ENCODE results near the gene ANKRD9.

The ANKRD9 gene, protein sequence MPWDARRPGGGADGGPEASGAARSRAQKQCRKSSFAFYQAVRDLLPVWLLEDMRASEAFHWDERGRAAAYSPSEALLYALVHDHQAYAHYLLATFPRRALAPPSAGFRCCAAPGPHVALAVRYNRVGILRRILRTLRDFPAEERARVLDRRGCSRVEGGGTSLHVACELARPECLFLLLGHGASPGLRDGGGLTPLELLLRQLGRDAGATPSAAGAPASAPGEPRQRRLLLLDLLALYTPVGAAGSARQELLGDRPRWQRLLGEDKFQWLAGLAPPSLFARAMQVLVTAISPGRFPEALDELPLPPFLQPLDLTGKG

GRCh38 chr14:102509746-102510615 lies at the start of gene ANKRD9:
TSS of gene ANKRD9 (minus strand) at chr14:102509776. CDS start at chr14:102507889, 1,887 bp downstream.
- ATAC-seq, result peak; percentile 90
- TF ChIP-seq SNAI2 (CRISPR knock-in tag; IDR thresholded peaks at IDR 0.05), result no peak
- TF ChIP-seq ARNTL (CRISPR knock-in tag; IDR thresholded peaks at IDR 0.05; ENCODE audit: borderline replicate concordance, low read depth), result no peak
- no peak for TF ChIP-seq TSHZ2 (CRISPR knock-in tag; IDR thresholded peaks at IDR 0.05)
- TF ChIP-seq ESRRG (CRISPR knock-in tag; IDR thresholded peaks at IDR 0.05), result peak; percentile 43; the same call in 1 of the 2 replicates
- no peak for TF ChIP-seq RARB (CRISPR knock-in tag; IDR thresholded peaks at IDR 0.05)
- TF ChIP-seq BACH2 (CRISPR knock-in tag; IDR thresholded peaks at IDR 0.05; ENCODE audit: borderline replicate concordance), result no peak
- TF ChIP-seq CSDC2 (CRISPR knock-in tag; IDR thresholded peaks at IDR 0.05), result no peak
- TF ChIP-seq ZFP3 (CRISPR knock-in tag; IDR thresholded peaks at IDR 0.05), result peak; percentile 40; the same call in 1 of the 2 replicates
- no peak for TF ChIP-seq ZNF8 (CRISPR knock-in tag; IDR thresholded peaks at IDR 0.05)
- TF ChIP-seq ZNF70 (CRISPR knock-in tag; IDR thresholded peaks at IDR 0.05), result peak; percentile 47; the same call in 1 of the 2 replicates
- TF ChIP-seq, protein P1, sequence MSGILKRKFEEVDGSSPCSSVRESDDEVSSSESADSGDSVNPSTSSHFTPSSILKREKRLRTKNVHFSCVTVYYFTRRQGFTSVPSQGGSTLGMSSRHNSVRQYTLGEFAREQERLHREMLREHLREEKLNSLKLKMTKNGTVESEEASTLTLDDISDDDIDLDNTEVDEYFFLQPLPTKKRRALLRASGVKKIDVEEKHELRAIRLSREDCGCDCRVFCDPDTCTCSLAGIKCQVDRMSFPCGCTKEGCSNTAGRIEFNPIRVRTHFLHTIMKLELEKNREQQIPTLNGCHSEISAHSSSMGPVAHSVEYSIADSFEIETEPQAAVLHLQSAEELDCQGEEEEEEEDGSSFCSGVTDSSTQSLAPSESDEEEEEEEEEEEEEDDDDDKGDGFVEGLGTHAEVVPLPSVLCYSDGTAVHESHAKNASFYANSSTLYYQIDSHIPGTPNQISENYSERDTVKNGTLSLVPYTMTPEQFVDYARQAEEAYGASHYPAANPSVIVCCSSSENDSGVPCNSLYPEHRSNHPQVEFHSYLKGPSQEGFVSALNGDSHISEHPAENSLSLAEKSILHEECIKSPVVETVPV (CRISPR knock-in tag; IDR thresholded peaks at IDR 0.05), result no peak

GRCh38 chr14:102558556-102558955 lies 49.0 kb upstream of the ANKRD9 start:
- no peak; the same call in 2 of the 3 replicates for ATAC-seq
- TF ChIP-seq, protein P2, sequence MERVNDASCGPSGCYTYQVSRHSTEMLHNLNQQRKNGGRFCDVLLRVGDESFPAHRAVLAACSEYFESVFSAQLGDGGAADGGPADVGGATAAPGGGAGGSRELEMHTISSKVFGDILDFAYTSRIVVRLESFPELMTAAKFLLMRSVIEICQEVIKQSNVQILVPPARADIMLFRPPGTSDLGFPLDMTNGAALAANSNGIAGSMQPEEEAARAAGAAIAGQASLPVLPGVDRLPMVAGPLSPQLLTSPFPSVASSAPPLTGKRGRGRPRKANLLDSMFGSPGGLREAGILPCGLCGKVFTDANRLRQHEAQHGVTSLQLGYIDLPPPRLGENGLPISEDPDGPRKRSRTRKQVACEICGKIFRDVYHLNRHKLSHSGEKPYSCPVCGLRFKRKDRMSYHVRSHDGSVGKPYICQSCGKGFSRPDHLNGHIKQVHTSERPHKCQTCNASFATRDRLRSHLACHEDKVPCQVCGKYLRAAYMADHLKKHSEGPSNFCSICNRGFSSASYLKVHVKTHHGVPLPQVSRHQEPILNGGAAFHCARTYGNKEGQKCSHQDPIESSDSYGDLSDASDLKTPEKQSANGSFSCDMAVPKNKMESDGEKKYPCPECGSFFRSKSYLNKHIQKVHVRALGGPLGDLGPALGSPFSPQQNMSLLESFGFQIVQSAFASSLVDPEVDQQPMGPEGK (CRISPR knock-in tag; IDR thresholded peaks at IDR 0.05; ENCODE audit: borderline replicate concordance), result no peak
- TF ChIP-seq ZFP30 (CRISPR knock-in tag; IDR thresholded peaks at IDR 0.05), result no peak
- no peak for TF ChIP-seq TSHZ2 (CRISPR knock-in tag; IDR thresholded peaks at IDR 0.05)
- no peak for TF ChIP-seq ZNF70 (CRISPR knock-in tag; IDR thresholded peaks at IDR 0.05)
- TF ChIP-seq, protein P1 (CRISPR knock-in tag; IDR thresholded peaks at IDR 0.05), result no peak
- TF ChIP-seq GLIS3 (CRISPR knock-in tag; IDR thresholded peaks at IDR 0.05), result no peak
- TF ChIP-seq ISL1 (CRISPR knock-in tag; IDR thresholded peaks at IDR 0.05), result no peak
- TF ChIP-seq ZC3H10 (CRISPR knock-in tag; IDR thresholded peaks at IDR 0.05), result no peak
- no peak for TF ChIP-seq TCF4 (CRISPR knock-in tag; IDR thresholded peaks at IDR 0.05; ENCODE audit: borderline replicate concordance)
- no peak for TF ChIP-seq ESRRG (CRISPR knock-in tag; IDR thresholded peaks at IDR 0.05)
- TF ChIP-seq RARB (CRISPR knock-in tag; IDR thresholded peaks at IDR 0.05), result no peak
- no peak for TF ChIP-seq ARNTL (CRISPR knock-in tag; IDR thresholded peaks at IDR 0.05; ENCODE audit: borderline replicate concordance, low read depth)
- TF ChIP-seq SNAI2 (CRISPR knock-in tag; IDR thresholded peaks at IDR 0.05), result no peak
- TF ChIP-seq PPARA (CRISPR knock-in tag; IDR thresholded peaks at IDR 0.05; ENCODE audit: borderline replicate concordance), result no peak
- no peak for TF ChIP-seq POU6F1 (CRISPR knock-in tag; IDR thresholded peaks at IDR 0.05; ENCODE audit: borderline replicate concordance, low read depth)
- TF ChIP-seq OSR1 (CRISPR knock-in tag; IDR thresholded peaks at IDR 0.05), result no peak
- TF ChIP-seq ZFP3 (CRISPR knock-in tag; IDR thresholded peaks at IDR 0.05), result no peak
- TF ChIP-seq ZNF8 (CRISPR knock-in tag; IDR thresholded peaks at IDR 0.05), result no peak
- no peak for TF ChIP-seq CREB5 (CRISPR knock-in tag; IDR thresholded peaks at IDR 0.05; ENCODE audit: low read depth)
